ENCODE data around the gene CYREN. TPM values are rescaled to one million over a fixed set of nuclear protein-coding genes. Genes with fewer than 3 reads are reported as not detected.
"Not testable (repeated sequence)": the region's sequence is repeated elsewhere in the genome, so short reads cannot be mapped to it uniquely, and the experiment has no call there.

The CYREN gene
- total RNA-seq, 1 donor from 2014 or later: 35.4 TPM

DNA sequence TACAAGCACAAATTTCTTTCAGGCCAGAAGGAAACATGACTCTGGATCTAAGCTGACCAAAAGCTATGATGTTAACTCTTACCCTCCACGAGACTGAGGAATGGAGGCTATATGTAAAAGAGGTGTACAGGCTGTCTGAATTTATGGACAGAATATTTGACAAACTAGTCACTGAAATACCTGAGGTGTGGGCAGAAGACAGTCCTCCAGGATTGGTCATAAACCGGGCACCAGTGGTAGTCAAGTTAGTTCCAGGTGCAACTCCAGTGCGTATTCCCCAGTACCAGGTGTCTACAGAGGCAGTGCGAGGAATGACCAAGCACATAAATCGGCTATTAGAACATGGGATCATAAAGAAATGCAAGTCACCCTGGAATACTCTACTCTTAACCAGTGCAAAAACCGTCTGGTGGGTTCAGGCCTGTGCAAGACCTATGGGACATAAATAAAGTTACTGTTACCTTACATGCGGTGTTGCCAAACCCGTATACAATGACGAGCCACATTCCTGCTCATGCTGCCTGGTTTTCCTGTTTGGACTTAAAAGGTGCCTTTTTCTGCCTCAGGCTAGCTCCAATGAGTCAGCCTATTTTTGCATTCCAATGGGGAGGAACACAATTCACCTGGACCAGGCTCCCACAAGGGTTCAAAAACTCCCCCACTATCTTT is 6.7 kb upstream of the CYREN start:
- DNase-seq: no peak

DNA sequence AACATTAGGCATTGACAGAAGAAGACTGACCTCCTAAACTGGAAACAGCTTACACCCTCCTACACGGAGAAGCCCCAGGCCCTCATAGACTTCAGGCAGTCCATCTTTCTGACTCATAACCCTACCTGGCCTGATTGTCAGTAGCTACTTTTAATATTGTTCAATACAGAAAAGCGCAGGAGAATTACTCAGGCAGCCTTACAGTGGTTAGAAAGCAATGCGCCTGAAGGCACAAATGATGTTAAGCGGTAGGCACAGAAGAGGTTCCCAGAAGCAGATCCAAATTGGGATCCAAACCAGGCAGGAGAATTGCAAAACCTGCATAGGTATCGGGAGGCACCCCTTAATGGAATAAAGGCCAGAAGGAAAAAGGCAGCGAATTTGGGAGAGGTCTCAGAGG is 5.4 kb upstream of the CYREN start:
- no peak for DNase-seq

DNA sequence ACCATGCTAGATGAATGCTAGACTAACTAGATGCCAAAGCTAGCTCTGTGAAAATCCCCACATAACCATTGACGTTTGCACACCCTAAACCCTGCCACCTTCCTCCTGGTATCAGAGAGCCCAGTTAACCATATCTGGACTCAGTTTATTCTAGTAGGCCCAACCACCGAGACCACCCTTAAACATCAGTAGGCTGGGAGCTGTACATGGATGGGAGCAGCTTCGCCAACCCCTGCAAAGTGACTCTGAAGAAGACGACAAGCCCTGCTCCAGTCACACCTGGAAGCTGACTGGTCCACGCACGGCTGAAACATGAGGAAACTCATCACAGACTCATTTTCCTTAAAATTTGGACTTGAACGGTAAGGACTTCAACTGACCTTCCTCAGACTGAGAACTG is 4.4 kb upstream of the CYREN start:
- DNase-seq: no peak

DNA sequence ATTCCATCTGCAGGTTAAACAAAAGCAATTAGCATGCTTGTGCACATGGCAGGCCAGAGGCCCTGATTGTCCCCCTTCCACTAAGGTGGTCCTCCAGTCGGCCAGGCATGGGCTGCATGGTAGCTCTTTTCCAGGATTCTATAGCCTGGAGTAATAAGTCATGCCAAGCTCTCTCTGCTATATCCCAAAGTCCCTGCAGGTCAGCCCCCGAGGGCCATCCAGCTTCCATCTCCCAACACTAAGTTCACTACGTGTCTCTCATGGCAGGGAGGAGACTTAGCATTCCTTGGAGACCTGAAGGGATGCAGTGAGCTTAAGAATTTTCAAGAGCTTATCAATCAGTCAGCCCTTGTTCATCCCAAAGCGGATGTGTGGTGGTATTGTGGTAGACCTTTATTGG is 3.4 kb upstream of the CYREN start:
- not testable (repeated sequence) for DNase-seq

DNA sequence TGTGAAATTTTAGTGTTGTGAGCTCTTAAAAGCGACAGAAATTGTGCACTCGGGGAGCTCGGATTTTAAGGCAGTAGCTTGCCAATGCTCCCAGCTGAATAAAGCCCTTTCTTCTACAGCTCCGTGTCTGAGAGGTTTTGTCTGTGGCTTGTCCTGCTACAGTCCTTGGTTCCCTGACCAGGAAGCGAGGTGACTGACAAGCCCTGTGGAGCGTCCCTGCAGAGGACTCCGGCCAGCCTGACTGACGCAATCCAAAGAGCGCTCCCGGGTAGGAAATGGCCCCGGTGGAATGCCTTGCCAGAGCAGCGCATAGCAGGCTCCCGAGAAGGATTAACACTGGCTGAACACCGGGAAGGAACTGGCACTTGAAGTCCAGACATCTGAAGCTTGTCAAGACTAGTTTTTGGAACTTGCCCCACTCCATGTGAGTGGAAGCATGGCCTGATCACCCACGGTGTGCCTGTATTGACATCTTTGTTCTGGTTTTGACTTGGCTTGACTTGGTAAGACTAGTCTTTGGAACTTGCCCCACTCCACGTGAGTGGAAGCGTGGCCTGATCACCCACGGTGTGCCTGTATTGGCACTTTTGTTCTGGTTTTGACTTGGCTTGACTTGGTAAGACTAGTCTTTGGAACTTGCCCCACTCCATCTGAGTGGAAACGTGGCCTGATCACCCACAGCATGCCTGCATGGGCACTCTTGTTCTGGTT is 1.2 kb upstream of the CYREN start:
- not testable (repeated sequence) for DNase-seq

DNA sequence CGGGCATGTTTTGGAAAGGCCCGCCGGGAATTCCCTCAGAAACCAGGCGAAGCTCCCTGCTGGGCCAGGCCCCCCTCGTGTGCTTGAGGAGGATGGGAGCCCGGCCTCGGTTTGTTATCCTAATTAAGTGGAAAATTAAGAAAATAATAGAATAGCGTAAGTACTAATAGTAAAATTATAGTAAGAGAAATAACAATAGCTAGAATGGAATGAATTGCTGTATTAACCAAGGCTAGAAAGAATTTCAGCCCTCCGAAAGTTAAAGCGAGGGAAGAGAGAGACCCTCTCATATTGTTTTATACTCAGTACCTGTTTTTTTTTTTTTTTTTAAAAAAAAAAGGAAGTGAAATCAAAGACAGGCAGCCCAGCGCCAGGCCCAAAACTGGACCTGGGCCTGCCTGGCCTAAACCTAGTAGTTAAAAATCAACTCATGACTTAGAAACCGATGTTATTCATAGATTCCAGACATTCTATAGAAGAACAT is 533 bp upstream of the CYREN start:
- not testable (repeated sequence) for DNase-seq

DNA sequence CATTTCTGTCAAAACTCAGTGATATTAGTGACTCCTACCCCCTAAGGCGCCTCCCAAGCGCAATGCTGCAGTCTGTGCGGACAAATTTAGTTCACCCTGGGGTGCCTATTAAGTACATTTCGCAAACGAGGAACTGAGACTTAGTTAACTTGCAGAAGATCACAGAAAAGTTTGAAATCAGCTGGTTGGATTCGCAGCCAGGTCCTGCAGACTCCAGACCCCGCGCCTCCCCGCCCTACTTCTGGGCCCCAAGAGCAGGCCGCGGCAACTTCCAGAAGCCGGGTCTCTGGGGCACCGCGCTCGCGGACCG is 588 bp downstream of the CYREN start:
- DNase-seq: no peak

DNA sequence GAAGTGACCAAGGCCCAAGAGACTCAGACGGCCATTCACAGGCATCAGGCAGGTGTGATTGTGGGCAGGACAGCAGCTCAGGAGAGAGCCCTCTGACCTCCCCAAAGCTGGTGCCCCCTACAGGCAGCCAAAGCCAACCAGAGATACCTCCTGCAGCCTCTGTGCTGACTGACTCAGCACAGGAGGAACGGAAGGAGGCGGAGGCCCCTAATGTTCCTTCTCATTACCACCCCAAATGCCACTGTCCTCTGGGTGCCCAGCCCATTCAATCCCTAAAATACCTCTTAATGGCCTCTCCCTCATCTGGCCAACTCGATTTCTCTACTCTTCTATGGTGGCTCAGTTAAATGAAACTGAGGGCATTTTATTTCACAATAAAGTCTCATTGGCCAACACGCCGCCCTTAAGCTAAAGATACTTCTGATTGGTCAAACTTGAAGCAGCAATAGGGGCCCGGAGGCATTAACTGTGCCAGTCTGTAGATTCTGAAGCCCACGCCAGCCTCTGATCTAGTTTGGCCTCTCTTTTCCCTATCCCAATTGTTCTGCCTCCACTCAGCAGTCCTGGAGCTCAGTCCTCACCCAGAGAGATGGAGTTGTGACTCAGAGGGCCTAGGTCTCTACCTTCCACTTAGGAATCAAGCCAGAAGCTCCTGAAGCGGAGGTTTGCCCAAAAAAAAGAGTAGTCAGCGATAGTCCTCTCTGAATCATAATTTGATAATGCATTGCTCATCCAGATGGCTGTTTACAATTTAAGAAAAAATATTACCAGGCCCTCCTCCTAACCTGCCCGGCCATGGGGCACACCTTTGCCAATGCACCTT is 1.2 kb downstream of the CYREN start:
- no peak for DNase-seq

DNA sequence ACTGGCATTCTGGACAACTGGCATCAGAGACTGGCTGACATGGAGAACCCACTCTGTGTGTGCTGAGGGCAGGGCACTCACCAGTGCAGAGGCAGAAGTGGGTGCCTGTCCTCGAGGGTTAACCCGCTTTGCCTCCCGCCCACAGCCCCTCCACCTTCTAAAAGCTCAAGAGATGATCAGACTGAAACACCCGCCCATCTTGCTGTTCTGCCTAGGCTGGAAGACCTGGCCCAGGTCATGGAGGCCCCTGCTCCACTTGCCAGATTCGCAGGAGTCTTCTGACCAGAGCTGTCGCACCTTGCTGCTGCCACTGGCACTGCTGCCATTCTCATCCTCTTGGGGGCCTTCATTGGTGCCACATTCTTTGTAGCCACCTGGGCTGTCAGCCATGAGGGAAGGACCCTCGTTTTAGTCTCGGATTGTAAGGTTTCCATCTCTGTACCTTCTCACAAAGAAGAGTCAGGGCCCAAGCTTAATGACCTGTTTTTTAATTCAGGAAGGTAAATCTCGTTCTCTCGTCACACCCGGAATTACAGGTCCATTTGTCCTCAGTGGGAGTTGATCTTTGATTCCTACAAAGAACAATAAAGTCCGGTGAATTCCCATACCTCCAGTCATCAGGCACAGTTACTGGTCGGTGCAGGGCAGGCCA is 1.9 kb downstream of the CYREN start:
- DNase-seq: no peak

DNA sequence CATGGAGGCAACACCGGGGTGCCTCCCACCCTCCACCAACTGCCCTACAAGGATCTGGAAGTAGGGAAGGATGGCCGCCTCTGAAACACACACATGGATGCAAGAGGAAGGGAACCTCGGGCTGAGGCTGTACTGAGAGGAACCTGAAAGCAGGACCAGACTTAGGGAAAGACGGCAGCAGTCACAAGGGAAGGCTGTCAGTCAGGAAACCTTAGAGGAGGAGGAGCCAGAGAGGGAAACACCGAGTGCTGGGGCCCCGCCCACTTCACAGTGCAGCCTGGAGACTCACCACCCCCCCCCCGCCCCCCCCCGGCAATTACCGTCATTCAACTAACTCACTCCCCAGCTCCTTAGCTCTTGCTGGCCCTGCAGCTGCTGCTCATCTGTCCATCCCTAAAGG is 2.5 kb downstream of the CYREN start:
- no peak for DNase-seq

DNA sequence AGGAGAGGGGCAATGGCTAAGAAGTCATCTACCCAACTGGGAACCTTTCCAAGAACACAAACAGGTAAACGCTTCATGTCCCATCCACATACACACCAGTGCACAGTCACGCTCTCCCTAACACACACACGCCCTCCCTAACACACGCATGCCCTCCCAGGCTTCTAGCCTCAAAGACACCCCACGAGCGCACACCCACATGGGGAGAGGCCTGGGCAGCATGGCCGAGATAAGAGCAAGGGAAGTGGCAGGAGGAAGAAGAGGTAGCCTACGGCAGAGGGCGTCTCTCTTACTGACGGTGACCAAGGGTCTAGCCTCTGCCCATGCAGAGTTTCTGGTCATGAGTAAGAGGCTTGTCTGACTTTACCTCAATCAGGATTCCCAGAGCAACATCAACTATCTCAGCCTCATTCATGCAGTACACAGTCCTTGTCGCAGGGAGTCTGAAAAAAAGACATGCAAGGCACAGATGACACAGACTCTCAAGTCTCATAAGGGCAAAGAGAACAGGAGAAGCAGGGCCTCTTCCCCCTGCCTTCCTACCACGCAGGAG is 3.1 kb downstream of the CYREN start:
- DNase-seq: no peak

DNA sequence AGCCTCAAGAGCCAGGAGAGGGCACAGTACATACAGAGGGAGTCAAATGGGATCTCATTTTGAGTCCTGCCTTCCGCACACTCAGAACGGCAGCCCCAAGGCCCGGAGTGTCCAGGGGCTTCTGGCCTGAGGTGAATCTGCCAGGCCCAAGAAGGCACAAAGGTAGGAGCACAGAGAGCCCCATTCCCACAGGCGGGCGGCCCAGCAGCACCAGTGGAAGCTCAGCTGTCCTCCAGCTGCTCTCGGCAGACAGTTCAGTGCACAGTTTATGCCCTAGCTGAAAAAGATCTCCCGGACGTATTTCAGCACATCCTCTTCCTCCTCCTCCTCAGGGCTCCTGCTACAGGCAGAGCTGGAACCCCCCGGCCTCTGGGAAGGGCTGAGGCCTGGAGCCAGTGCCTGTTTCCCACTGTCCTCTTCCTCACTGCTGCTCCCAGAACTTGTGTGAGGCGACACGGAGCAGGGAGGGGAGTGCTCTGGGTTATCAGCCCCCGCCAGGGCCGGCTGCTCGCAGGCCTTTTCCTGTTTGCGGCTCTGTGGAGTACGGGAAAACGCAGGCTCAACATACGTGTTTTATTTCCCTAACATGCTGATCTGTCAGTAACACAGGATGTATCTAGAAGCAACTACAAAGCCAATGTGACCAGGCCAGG is 4.0 kb downstream of the CYREN start:
- no peak for DNase-seq

DNA sequence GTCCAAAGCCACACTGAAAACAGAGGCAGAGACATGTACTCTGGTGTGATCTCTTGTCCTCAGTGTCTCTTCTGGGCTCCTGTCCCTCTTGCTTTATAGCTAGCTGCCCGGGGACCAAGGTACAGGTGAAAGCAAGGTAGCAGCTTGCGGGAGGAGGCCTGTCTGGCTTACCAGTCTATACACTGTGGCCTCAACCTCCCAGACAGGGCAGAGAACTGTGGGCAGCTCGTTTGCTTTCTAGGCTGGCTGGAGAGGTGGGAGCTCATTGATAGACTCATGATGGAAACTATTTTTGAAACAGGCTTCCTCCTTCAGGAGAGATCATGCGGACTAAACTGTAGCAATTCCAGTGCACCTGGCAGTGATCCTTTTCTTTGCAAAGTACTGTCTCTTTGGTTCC is 4.6 kb downstream of the CYREN start:
- DNase-seq: no peak

DNA sequence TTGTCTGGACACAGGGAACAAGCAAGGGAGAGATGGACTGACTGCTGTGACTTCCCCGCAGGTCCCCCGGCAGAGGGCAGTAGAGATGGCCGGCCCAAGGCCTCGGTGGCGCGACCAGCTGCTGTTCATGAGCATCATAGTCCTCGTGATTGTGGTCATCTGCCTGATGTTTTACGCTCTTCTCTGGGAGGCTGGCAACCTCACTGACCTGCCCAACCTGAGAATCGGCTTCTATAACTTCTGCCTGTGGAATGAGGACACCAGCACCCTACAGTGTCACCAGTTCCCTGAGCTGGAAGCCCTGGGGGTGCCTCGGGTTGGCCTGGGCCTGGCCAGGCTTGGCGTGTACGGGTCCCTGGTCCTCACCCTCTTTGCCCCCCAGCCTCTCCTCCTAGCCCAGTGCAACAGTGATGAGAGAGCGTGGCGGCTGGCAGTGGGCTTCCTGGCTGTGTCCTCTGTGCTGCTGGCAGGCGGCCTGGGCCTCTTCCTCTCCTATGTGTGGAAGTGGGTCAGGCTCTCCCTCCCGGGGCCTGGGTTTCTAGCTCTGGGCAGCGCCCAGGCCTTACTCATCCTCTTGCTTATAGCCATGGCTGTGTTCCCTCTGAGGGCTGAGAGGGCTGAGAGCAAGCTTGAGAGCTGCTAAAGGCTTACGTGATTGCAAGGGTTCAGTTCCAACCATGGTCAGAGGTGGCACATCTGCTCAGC is 6.0 kb downstream of the CYREN start:
- DNase-seq: no peak

DNA sequence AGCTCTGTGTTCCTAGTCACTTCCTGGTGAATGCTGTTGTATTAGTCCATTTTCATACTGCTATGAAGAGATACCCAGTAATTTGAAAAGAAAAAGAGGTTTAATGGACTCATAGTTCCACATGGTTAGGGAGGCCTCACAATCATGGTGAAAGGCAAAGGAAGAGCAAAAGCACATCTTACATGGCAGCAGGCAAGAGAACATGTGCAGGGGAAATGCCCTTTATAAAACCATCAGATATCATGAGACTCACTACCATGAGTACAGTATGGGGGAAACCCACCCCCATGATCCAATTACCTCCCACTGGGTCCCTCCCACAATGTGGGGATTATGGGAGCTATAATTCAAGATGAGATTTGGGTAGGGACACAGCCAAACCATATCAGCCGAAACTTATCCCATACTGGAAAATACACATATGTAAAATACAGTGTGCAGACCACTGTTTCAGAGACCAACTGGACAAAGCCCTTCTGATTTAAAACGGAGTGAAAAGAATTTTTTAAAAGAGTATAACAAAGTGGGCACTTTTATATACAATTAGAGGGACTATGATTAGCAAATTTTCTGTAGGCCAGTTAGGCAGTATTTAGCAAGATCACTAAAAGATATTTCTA is 8.0 kb downstream of the CYREN start:
- DNase-seq: no peak

DNA sequence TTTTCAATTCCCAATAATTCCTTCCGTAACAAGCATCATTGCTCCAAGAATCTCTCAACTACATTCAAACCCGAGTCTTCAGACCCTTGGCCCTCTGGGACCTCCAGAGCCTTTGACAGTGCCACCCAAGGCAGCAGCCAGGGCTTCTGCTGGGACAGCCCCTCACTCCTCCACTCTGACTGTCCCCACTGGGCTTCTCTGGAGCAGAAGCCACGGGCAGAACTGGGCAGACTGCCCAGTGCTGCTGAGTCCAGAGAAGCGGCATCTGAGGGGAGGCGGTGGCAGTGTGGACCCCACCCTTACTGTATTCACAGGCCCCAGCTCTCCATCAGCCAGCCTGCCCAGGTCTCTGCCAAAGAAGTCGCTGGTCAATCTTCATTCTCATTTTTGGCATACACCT is 8.8 kb downstream of the CYREN start:
- DNase-seq: no peak

DNA sequence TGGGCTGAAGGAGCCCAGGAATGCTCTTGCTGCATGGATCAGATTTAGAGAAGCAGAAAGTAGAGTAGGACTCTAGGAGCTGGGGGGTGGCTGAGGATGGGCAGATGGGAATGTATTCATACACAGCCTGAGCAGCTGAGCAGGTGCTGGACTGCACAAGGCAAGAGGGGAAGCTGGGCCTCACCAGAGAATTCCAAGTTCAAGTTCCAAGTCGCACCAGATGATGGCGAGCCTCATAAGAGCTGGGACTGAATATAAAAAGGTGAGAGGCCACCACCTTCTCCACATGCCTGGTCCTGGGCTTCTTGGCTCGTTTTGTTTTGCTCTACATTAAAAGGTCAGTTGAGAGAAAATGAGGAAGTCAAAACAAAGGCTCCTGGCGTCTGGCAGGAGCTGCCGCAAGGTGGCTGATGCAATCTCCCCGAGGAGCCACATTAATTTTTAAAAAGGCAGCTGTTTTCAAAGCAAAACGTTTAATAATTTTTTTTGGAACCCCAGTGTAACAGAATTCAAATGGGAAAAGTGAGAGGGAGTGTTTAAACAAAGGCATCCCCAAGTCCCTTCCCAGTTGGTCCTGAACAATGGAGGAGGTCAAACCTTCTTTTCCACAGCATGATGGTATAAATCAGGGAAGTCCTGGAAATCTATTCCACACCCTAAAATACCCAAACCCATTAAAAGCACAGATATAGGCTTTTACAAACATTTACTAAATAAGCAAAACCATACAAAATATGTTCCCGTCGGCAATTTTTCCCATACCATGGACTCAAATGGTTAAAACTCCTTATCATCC is 9.5 kb downstream of the CYREN start:
- peak; percentile 42 for DNase-seq

DNA sequence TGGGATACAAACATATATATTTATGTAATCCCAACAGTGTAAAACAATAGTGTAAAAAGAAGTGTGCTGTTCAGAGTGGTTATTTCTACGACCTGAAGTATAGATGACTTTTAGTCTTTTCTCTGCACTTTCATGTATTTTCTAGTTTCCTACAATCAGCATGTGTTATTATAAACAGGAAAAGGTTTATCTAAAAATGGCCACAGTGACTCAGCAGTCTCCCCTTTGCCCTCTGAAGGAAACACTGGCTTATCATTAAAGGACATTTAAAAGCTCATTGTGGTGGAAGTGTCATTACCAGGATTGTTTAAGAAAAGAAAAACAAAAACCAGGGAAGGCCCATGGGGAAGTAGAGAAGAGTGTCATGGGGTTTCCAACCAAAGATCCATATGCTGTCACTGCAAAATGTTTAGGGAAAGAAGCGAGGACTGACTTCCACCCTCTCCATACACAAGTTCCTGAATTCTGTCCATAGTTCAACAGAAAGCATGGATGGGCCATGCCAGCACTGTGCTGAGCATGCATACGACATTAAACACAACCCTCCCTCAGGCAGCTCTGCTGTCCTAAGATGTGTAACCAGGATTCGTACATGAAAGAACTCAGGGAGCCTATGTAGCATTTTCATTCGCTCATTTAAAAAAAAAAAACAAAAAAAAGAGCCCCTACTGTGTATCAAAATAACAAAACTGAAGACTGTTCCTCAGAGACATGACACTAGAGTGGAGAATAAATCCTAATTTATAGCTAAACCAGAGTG is 10.2 kb downstream of the CYREN start:
- no peak for DNase-seq
